IMR-90 (cell line): ENCODE data around the gene ELMO1. TPM values are rescaled to one million over a fixed set of nuclear protein-coding genes. Genes with fewer than 3 reads are reported as not detected.

Experiments used
- ATAC-seq: fragments of 200-7000 bp; cut with Tn5 transposase; 2 replicates; pipeline ENCODE4 v1.9.1; 2020; ENCODE audit warnings: low read depth, mild to moderate bottlenecking, moderate library complexity
- BruUV-seq: library from RNA; stranded (reverse); fragments of 400-500 nt; replicated peaks from 2 replicates; lab custom pipeline; 2021; lab: Mats Ljungman, UMichigan
- CTCF ChIA-PET: fragments of 300-600 bp; formaldehyde crosslinking; extraction: SDS; loops from one replicate; lab custom pipeline; 2021; ENCODE audit warnings: antibody characterized with exemption; lab: Yijun Ruan, JAX
- POLR2A ChIA-PET: fragments of 300-600 bp; sonication (Branson Sonifier 250); formaldehyde crosslinking; loops from one replicate; lab custom pipeline; 2022; ENCODE audit warnings: antibody characterized with exemption; ENCODE audit not compliant: unreplicated experiment; lab: Charles Lee
- DNase-seq: peaks from one replicate; pipeline ENCODE4 v3.0.0; 2013
- H2AFZ ChIP-seq: replicated peaks from 2 replicates; pipeline ENCODE3; 2013; ENCODE audit warnings: low read length, mild to moderate bottlenecking; ENCODE audit not compliant: poor library complexity
- H2AK5ac ChIP-seq: 2 replicates; pipeline ENCODE4 v1.6.1; 2013; ENCODE audit warnings: low read depth, low read length, inconsistent platforms
- H2AK9ac ChIP-seq: replicated peaks from 2 replicates; pipeline ENCODE3; 2013; ENCODE audit warnings: mild to moderate bottlenecking, low read depth, low read length, moderate library complexity; ENCODE audit not compliant: poor library complexity
- H2BK120ac ChIP-seq: 2 replicates; pipeline ENCODE4 v1.6.1; 2013; ENCODE audit warnings: low read depth, low read length, inconsistent platforms
- H2BK15ac ChIP-seq: 3 replicates; pipeline ENCODE4 v1.6.1; 2013; ENCODE audit warnings: low read depth, low read length, inconsistent platforms
- H2BK20ac ChIP-seq: 2 replicates; pipeline ENCODE4 v1.6.1; 2013; ENCODE audit warnings: low read depth, mild to moderate bottlenecking, inconsistent platforms, low read length, moderate library complexity
- H2BK5ac ChIP-seq: 2 replicates; pipeline ENCODE4 v1.6.1; 2013; ENCODE audit warnings: mild to moderate bottlenecking, low read depth, low read length, inconsistent platforms; ENCODE audit not compliant: poor library complexity, severe bottlenecking
- H3K14ac ChIP-seq: replicated peaks from 2 replicates; pipeline ENCODE4 v1.6.1; 2013; ENCODE audit warnings: low read depth, low read length, inconsistent platforms
- H3K18ac ChIP-seq: 2 replicates; pipeline ENCODE4 v1.6.1; 2013; ENCODE audit warnings: low read depth, low read length, control low read depth
- H3K23ac ChIP-seq: 2 replicates; pipeline ENCODE4 v1.6.1; 2013; ENCODE audit warnings: low read depth, low read length, inconsistent platforms
- H3K27ac ChIP-seq: 2 replicates; pipeline ENCODE4 v1.5.1; 2013; ENCODE audit warnings: mild to moderate bottlenecking, control low read depth, low read length; ENCODE audit not compliant: insufficient read depth
- H3K27me3 ChIP-seq: 2 replicates; pipeline ENCODE4 v1.6.1; 2013; ENCODE audit warnings: low read length; ENCODE audit not compliant: control insufficient read depth, insufficient read depth
- H3K36me3 ChIP-seq: 2 replicates; pipeline ENCODE4 v1.6.1; 2013; ENCODE audit warnings: low read length, mixed read lengths; ENCODE audit not compliant: control insufficient read depth, insufficient read depth
- H3K4ac ChIP-seq: 2 replicates; pipeline ENCODE4 v1.6.1; 2013; ENCODE audit warnings: low read depth, low read length, inconsistent platforms
- H3K4me1 ChIP-seq: 2 replicates; pipeline ENCODE4 v1.6.1; 2013; ENCODE audit warnings: low read length, mixed read lengths; ENCODE audit not compliant: control insufficient read depth, insufficient read depth
- H3K4me2 ChIP-seq: 2 replicates; pipeline ENCODE4 v1.6.1; 2013; ENCODE audit warnings: low read depth, mild to moderate bottlenecking, control low read depth, low read length, moderate library complexity
- H3K4me3 ChIP-seq: 2 replicates; pipeline ENCODE4 v1.5.1; 2013; ENCODE audit warnings: low read depth, mild to moderate bottlenecking, control low read depth, low read length, moderate library complexity; ENCODE audit not compliant: insufficient read depth
- H3K56ac ChIP-seq: 2 replicates; pipeline ENCODE4 v1.6.1; 2013; ENCODE audit warnings: low read length, inconsistent platforms; ENCODE audit not compliant: insufficient read depth; ENCODE audit errors: extremely low read depth
- H3K79me1 ChIP-seq, 2 experiments: 2 replicates each; pipeline ENCODE4 v1.6.1; 2013; ENCODE audit warnings: low read length in 2 of 2, inconsistent platforms in 1 of 2, low read depth in 1 of 2
- H3K9ac ChIP-seq: 2 replicates; pipeline ENCODE4 v1.6.1; 2013; ENCODE audit warnings: low read depth, low read length, control low read depth
- H3K9me1 ChIP-seq: 2 replicates; pipeline ENCODE4 v1.6.1; 2013; ENCODE audit warnings: low read length, inconsistent platforms; ENCODE audit not compliant: insufficient read depth
- H3K9me3 ChIP-seq: 2 replicates; pipeline ENCODE4 v1.6.1; 2013; ENCODE audit warnings: low read length; ENCODE audit not compliant: control insufficient read depth, insufficient read depth
- H4K20me1 ChIP-seq: 2 replicates; pipeline ENCODE4 v1.6.1; 2013; ENCODE audit warnings: low read length, inconsistent platforms; ENCODE audit not compliant: insufficient read depth
- H4K5ac ChIP-seq: 2 replicates; pipeline ENCODE4 v1.6.1; 2013; ENCODE audit warnings: mild to moderate bottlenecking, low read depth, low read length, control low read depth
- H4K8ac ChIP-seq, 2 experiments: 2 replicates each; pipeline ENCODE4 v1.6.1; 2013; ENCODE audit warnings: low read depth in 2 of 2, low read length in 2 of 2, control low read depth in 1 of 2, inconsistent platforms in 1 of 2
- H4K91ac ChIP-seq: 2 replicates; pipeline ENCODE4 v1.6.1; 2013; ENCODE audit warnings: low read depth, low read length, inconsistent platforms; ENCODE audit not compliant: insufficient read depth
- BHLHE40 ChIP-seq: fragments of 150-350 bp; IDR thresholded peaks from 2 replicates; pipeline ENCODE4 v1.6.1; 2016; ENCODE audit warnings: mild to moderate bottlenecking, low read depth, low read length
- CEBPB ChIP-seq: IDR thresholded peaks from 2 replicates; pipeline ENCODE4 v1.6.1; 2012; ENCODE audit warnings: low read depth, low read length, improper control_type of control experiment
- CHD1 ChIP-seq: IDR thresholded peaks from 2 replicates; pipeline ENCODE4 v1.6.1; 2012; ENCODE audit warnings: low read depth, low read length, improper control_type of control experiment
- ELK1 ChIP-seq: fragments of 150-350 bp; IDR thresholded peaks from 2 replicates; pipeline ENCODE4 v1.6.1; 2016; ENCODE audit warnings: low read depth, mild to moderate bottlenecking, low read length, moderate library complexity, borderline replicate concordance
- FOS ChIP-seq: fragments of 150-350 bp; IDR thresholded peaks from 2 replicates; pipeline ENCODE4 v1.6.1; 2016; ENCODE audit warnings: low read depth, low read length
- MAFK ChIP-seq: IDR thresholded peaks from 2 replicates; pipeline ENCODE4 v1.6.1; 2012; ENCODE audit warnings: low read depth, low read length, improper control_type of control experiment
- MAZ ChIP-seq: IDR thresholded peaks from 2 replicates; pipeline ENCODE4 v1.6.1; 2012; ENCODE audit warnings: low read depth, mild to moderate bottlenecking, low read length, improper control_type of control experiment, moderate library complexity, borderline replicate concordance
- MXI1 ChIP-seq: IDR thresholded peaks from 2 replicates; pipeline ENCODE4 v1.6.1; 2012; ENCODE audit warnings: low read depth, mild to moderate bottlenecking, low read length, moderate library complexity, borderline replicate concordance
- NFE2L2 ChIP-seq: fragments of 150-350 bp; IDR thresholded peaks from 2 replicates; pipeline ENCODE4 v1.6.1; 2016; ENCODE audit warnings: low read depth, mild to moderate bottlenecking, low read length
- POLR2A ChIP-seq: IDR thresholded peaks from 2 replicates; pipeline ENCODE4 v1.6.1; 2012; ENCODE audit warnings: mild to moderate bottlenecking, low read depth, low read length
- RAD21 ChIP-seq: IDR thresholded peaks from 2 replicates; pipeline ENCODE4 v1.6.1; 2012; ENCODE audit warnings: low read length, improper control_type of control experiment
- RCOR1 ChIP-seq: IDR thresholded peaks from 2 replicates; pipeline ENCODE4 v1.6.1; 2012; ENCODE audit warnings: mild to moderate bottlenecking, low read length, improper control_type of control experiment; ENCODE audit not compliant: insufficient replicate concordance
- RFX5 ChIP-seq: IDR thresholded peaks from 2 replicates; pipeline ENCODE4 v1.8.0; 2012; ENCODE audit warnings: low read depth, mild to moderate bottlenecking, low read length, moderate library complexity
- SMC3 ChIP-seq: fragments of 150-350 bp; IDR thresholded peaks from 2 replicates; pipeline ENCODE4 v1.6.1; 2016; ENCODE audit warnings: low read depth, mild to moderate bottlenecking, antibody characterized with exemption, low read length, moderate library complexity
- WGBS, 2 experiments: methylation state at CpG; one replicate each; pipeline versions ENCODE4 v1.1.5 to v1.1.7; 2013; ENCODE audit warnings: missing lambda C conversion rate in 2 of 2; ENCODE audit not compliant: insufficient read length in 1 of 2; ENCODE audit errors: extremely low coverage in 2 of 2; 5-methylcytosine and 5-hydroxymethylcytosine counted together
- dilution Hi-C: fragments of 300-500 bp; cut with HindIII; formaldehyde crosslinking; loops from one replicate; pipeline ENCODE4 v1.14.3; 2018; ENCODE audit warnings: low sequenced_read_pairs; ENCODE audit not compliant: unreplicated experiment
- in situ Hi-C: fragments of 300-500 bp; cut with MboI; formaldehyde crosslinking; loops from 3 replicates; pipeline ENCODE4 v1.14.3; 2019; ENCODE audit warnings: low sequenced_read_pairs, inconsistent platforms, mixed read lengths
- intact Hi-C: fragments of 100-400 bp; cut with micrococcal nuclease; formaldehyde crosslinking; loops from 2 replicates; pipeline ENCODE4 v1.10.0; 2022
- polyA plus RNA-seq, 3 experiments: library from polyadenylated mRNA; depleted of rRNA; stranded (reverse); fragments of >200 nt; gene quantifications; 2 replicates each; pipeline ENCODE4 v1.2.3, GENCODE V29; 2012; ENCODE audit warnings: low replicate concordance in 1 of 3
- total RNA-seq: library from RNA; depleted of rRNA; stranded (reverse); fragments of >200 nt; gene quantifications from 2 replicates; pipeline ENCODE4 v1.2.3, GENCODE V29; 2012
- TF ChIP-seq, protein P1 (sequence below): fragments of 150-350 bp; IDR thresholded peaks from 2 replicates; pipeline ENCODE4 v1.6.1; 2017; ENCODE audit warnings: mild to moderate bottlenecking, antibody characterized with exemption, low read length, low read depth
- TF ChIP-seq, protein P2 (sequence below): conservative IDR thresholded peaks from 2 replicates; pipeline ENCODE4 v1.5.1; 2012; ENCODE audit warnings: mild to moderate bottlenecking, low read depth, low read length, improper control_type of control experiment

The ELMO1 gene
- total and polyA plus RNA-seq, 2 of the 4 experiments (the other 2 are of a cell fraction): 0.03 TPM; not detected in 1

GRCh38 chr7:37224746-37225145 lies 223.9 kb downstream of the ELMO1 start:
- CTCF ChIA-PET: no interaction called here

More at GRCh38 chr7:37224746-37225145, 223.9 kb downstream of the ELMO1 start:
- no peak overlapping the region for H4K91ac ChIP-seq
- TF ChIP-seq RFX5 (no peak), POLR2A (no peak), CHD1 (no peak), FOS (no peak), RCOR1 (no peak), RAD21 (no peak), ELK1 (no peak), CEBPB (no peak), SMC3 (no peak), MXI1 (no peak), BHLHE40 (no peak), MAZ (no peak), NFE2L2 (no peak), MAFK (no peak)
- TF ChIP-seq, protein P1, sequence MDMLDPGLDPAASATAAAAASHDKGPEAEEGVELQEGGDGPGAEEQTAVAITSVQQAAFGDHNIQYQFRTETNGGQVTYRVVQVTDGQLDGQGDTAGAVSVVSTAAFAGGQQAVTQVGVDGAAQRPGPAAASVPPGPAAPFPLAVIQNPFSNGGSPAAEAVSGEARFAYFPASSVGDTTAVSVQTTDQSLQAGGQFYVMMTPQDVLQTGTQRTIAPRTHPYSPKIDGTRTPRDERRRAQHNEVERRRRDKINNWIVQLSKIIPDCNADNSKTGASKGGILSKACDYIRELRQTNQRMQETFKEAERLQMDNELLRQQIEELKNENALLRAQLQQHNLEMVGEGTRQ: no peak
- TF ChIP-seq, protein P2, sequence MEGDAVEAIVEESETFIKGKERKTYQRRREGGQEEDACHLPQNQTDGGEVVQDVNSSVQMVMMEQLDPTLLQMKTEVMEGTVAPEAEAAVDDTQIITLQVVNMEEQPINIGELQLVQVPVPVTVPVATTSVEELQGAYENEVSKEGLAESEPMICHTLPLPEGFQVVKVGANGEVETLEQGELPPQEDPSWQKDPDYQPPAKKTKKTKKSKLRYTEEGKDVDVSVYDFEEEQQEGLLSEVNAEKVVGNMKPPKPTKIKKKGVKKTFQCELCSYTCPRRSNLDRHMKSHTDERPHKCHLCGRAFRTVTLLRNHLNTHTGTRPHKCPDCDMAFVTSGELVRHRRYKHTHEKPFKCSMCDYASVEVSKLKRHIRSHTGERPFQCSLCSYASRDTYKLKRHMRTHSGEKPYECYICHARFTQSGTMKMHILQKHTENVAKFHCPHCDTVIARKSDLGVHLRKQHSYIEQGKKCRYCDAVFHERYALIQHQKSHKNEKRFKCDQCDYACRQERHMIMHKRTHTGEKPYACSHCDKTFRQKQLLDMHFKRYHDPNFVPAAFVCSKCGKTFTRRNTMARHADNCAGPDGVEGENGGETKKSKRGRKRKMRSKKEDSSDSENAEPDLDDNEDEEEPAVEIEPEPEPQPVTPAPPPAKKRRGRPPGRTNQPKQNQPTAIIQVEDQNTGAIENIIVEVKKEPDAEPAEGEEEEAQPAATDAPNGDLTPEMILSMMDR: no peak
- no peaks in the 10 kb centered on the region for H4K20me1 ChIP-seq
- H3K56ac ChIP-seq: no peak overlapping the region
- no peak overlapping the region for H2AK9ac ChIP-seq
- no peak overlapping the region for H2BK20ac ChIP-seq
- no peak overlapping the region for H3K9ac ChIP-seq
- no peak overlapping the region for H2AFZ ChIP-seq
- DNase-seq: no peak
- no peak for ATAC-seq
- H2BK120ac ChIP-seq: no peak overlapping the region
- H2BK5ac ChIP-seq: no peak overlapping the region
- H2AK5ac ChIP-seq: no peak overlapping the region
- no peaks in the 10 kb centered on the region for H3K9me3 ChIP-seq
- H2BK15ac ChIP-seq: no peak overlapping the region
- H3K79me1 ChIP-seq: no peaks in the 10 kb centered on the region
- no TSS peak for BruUV-seq
- WGBS, 2 experiments: 33% methylated on average over 3 of the region's 10 CpGs; no CpG with 5 or more reads in 1 of the 2 experiments
- no peaks in the 10 kb centered on the region for H3K4me1 ChIP-seq
- H3K27me3 ChIP-seq: no peaks in the 10 kb centered on the region
- no peak overlapping the region for H4K5ac ChIP-seq
- H3K4me2 ChIP-seq: no peak overlapping the region
- dilution Hi-C loops (no loop called here), in situ Hi-C loops (loop anchor here (25.0 kb wide), 1 partner anchor 613 kb away; the partner anchor contains the start of gene NME8), intact Hi-C loops (no loop called here)
- no peak overlapping the region for H3K23ac ChIP-seq
- no peaks in the 10 kb centered on the region for H3K36me3 ChIP-seq
- no peak overlapping the region for H4K8ac ChIP-seq
- no peak overlapping the region for H3K4me3 ChIP-seq
- no peaks in the 10 kb centered on the region for H3K9me1 ChIP-seq
- no peak overlapping the region for H3K4ac ChIP-seq
- no peak overlapping the region for H3K14ac ChIP-seq
- H3K27ac ChIP-seq: no peak overlapping the region
- H3K18ac ChIP-seq: no peak overlapping the region
- POLR2A ChIA-PET: no interaction called here
